Brain microvascular endothelial cell (primary cell): ENCODE data around the gene SF3B1.
"Not testable (repeated sequence)": the region's sequence is repeated elsewhere in the genome, so short reads cannot be mapped to it uniquely, and the experiment has no call there.

Source experiments
- DNase-seq: peaks from one replicate; pipeline ENCODE4 v3.0.0-alpha.2; 2020
- H3K27ac ChIP-seq: fragments of 250-450 bp; sonication (Bioruptor Pico); 2 replicates; pipeline ENCODE4 v1.5.1; 2020; ENCODE audit warnings: mild to moderate bottlenecking, moderate library complexity
- H3K27me3 ChIP-seq: fragments of 250-450 bp; sonication (Bioruptor Pico); replicated peaks from 2 replicates; pipeline ENCODE4 v1.5.1; 2020; ENCODE audit warnings: mild to moderate bottlenecking
- H3K36me3 ChIP-seq: fragments of 250-450 bp; sonication (Bioruptor Pico); replicated peaks from 2 replicates; pipeline ENCODE4 v1.5.1; 2020; ENCODE audit warnings: mild to moderate bottlenecking
- H3K4me3 ChIP-seq: 2 replicates; pipeline ENCODE4 v1.5.1; 2011; ENCODE audit warnings: low read depth, mild to moderate bottlenecking, control low read depth, low read length, moderate library complexity
- CTCF ChIP-seq: IDR thresholded peaks from 2 replicates; pipeline ENCODE4 v1.5.1; 2011; ENCODE audit warnings: low read depth, mild to moderate bottlenecking, moderate library complexity, low read length, control low read depth, inconsistent platforms; ENCODE audit errors: missing control alignments
- in situ Hi-C: cut with HindIII; loops from 2 replicates; pipeline ENCODE4 v1.10.0; 2017; ENCODE audit warnings: low sequenced_read_pairs, low pct_ligation_motif_present

SF3B1 gene

GRCh38 chr2:197348721-197349360 lies 86.0 kb downstream of the SF3B1 start:
- in situ Hi-C loops: no loop called here
- no peak for TF ChIP-seq CTCF
- no peak overlapping the region for H3K27ac ChIP-seq
- no peak overlapping the region for H3K4me3 ChIP-seq
- no peak for DNase-seq
- H3K36me3 ChIP-seq: no peaks in the 10 kb centered on the region
- no peaks in the 10 kb centered on the region for H3K27me3 ChIP-seq

- no peak overlapping the region for H3K27ac ChIP-seq
- TF ChIP-seq CTCF: no peak
- no peaks in the 10 kb centered on the region for H3K27me3 ChIP-seq
- in situ Hi-C loops: no loop called here
- DNase-seq: no peak
- H3K36me3 ChIP-seq: no peaks in the 10 kb centered on the region
- H3K4me3 ChIP-seq: no peak overlapping the region
Measured at GRCh38 chr2:197345846-197346370, 88.9 kb downstream of the SF3B1 start.

GRCh38 chr2:197343968-197344367 lies 90.9 kb downstream of the SF3B1 start:
- H3K27ac ChIP-seq, DNase-seq, H3K4me3 ChIP-seq, H3K27me3 ChIP-seq, H3K36me3 ChIP-seq, in situ Hi-C loops: not testable (repeated sequence)

- DNase-seq: no peak
- no peak overlapping the region for H3K27ac ChIP-seq
- H3K4me3 ChIP-seq: no peak overlapping the region
- TF ChIP-seq CTCF: no peak
- no peaks in the 10 kb centered on the region for H3K27me3 ChIP-seq
- no peaks in the 10 kb centered on the region for H3K36me3 ChIP-seq
- in situ Hi-C loops: no loop called here
Measured at GRCh38 chr2:197340591-197340990, 94.2 kb downstream of the SF3B1 start.
